WTC11 (cell line): ENCODE data around the gene PRND. TPM values are rescaled to one million over a fixed set of nuclear protein-coding genes. Genes with fewer than 3 reads are reported as not detected.

Source experiments
- ATAC-seq: fragments of 200-7000 bp; cut with Tn5 transposase; 2 replicates; pipeline ENCODE4 v1.10.0; 2021; ENCODE audit warnings: mild to moderate bottlenecking, moderate library complexity
- CTCF ChIA-PET: fragments of 300-600 bp; sonication (Branson Sonifier 250); formaldehyde crosslinking; loops from one replicate; lab custom pipeline; 2021; ENCODE audit warnings: antibody characterized with exemption; lab: Charles Lee
- POLR2A ChIA-PET: fragments of 350-600 bp; sonication (Branson Sonifier 250); formaldehyde crosslinking; loops from one replicate; lab custom pipeline; 2021; ENCODE audit warnings: antibody characterized with exemption; lab: Charles Lee
- DNase-seq: peaks from one replicate; pipeline ENCODE4 v3.0.0; 2021; ENCODE audit warnings: low spot score
- H3K27ac Mint-ChIP-seq: 2 replicates; pipeline ENCODE4 v1.8.0; 2021; ENCODE audit warnings: mixed read lengths
- H3K27me3 Mint-ChIP-seq: 2 replicates; pipeline ENCODE4 v1.8.0; 2021; ENCODE audit warnings: low read depth, mild to moderate bottlenecking, moderate library complexity, mixed read lengths
- H3K36me3 Mint-ChIP-seq: 2 replicates; pipeline ENCODE4 v1.8.0; 2021; ENCODE audit warnings: mixed read lengths
- H3K4me1 Mint-ChIP-seq: 2 replicates; pipeline ENCODE4 v1.8.0; 2022; ENCODE audit warnings: mixed read lengths
- H3K4me3 Mint-ChIP-seq: 2 replicates; pipeline ENCODE4 v1.8.0; 2021; ENCODE audit warnings: mild to moderate bottlenecking, moderate library complexity, mixed read lengths
- H3K9me3 Mint-ChIP-seq: 2 replicates; pipeline ENCODE4 v1.8.0; 2021; ENCODE audit warnings: mixed read lengths
- AR ChIP-seq: fragments of 250-450 bp; sonication (Bioruptor Pico); IDR thresholded peaks from 2 replicates; pipeline ENCODE4 v1.9.0; 2021; ENCODE audit warnings: mild to moderate bottlenecking
- ATF1 ChIP-seq: sonication (generic); formaldehyde crosslinking; IDR thresholded peaks from 2 replicates; pipeline ENCODE4 v1.8.1; 2023; ENCODE audit warnings: mild to moderate bottlenecking, moderate library complexity, missing genetic modification reagents
- ATF6 ChIP-seq: sonication (generic); formaldehyde crosslinking; IDR thresholded peaks from 2 replicates; pipeline ENCODE4 v1.8.1; 2023; ENCODE audit warnings: mild to moderate bottlenecking, missing genetic modification reagents
- CDX4 ChIP-seq: fragments of 250-450 bp; sonication (Bioruptor Pico); IDR thresholded peaks from 2 replicates; pipeline ENCODE4 v1.9.0; 2021; ENCODE audit warnings: moderate library complexity, mild to moderate bottlenecking, inconsistent platforms, borderline replicate concordance
- E2F1 ChIP-seq: sonication (generic); formaldehyde crosslinking; IDR thresholded peaks from 2 replicates; pipeline ENCODE4 v1.8.0; 2022; ENCODE audit warnings: mild to moderate bottlenecking, missing genetic modification reagents
- ETV6 ChIP-seq: sonication (generic); formaldehyde crosslinking; IDR thresholded peaks from 2 replicates; pipeline ENCODE4 v1.8.1; 2022; ENCODE audit warnings: mild to moderate bottlenecking, missing genetic modification reagents
- MXD4 ChIP-seq: fragments of 250-450 bp; sonication (Bioruptor Pico); IDR thresholded peaks from 2 replicates; pipeline ENCODE4 v1.8.0; 2021; ENCODE audit warnings: mild to moderate bottlenecking, moderate library complexity, borderline replicate concordance
- STAT6 ChIP-seq: sonication (generic); formaldehyde crosslinking; conservative IDR thresholded peaks from 2 replicates; pipeline ENCODE4 v1.8.1; 2023; ENCODE audit warnings: mild to moderate bottlenecking, low read depth, missing genetic modification reagents, moderate library complexity
- USF1 ChIP-seq: sonication (generic); formaldehyde crosslinking; IDR thresholded peaks from 2 replicates; pipeline ENCODE4 v1.8.0; 2022; ENCODE audit warnings: mild to moderate bottlenecking, missing genetic modification reagents
- total RNA-seq: library from RNA; stranded (reverse); gene quantifications from 3 replicates; pipeline ENCODE4 v1.2.3, GENCODE V29; 2021

Gene PRND
- total RNA-seq, 1 experiment from 2014 or later: 0.04 TPM

GRCh38 chr20:4709261-4710105, 12.2 kb upstream of the PRND start (continued):
- TF ChIP-seq USF1 (CRISPR knock-in tag): no peak

GRCh38 chr20:4710106-4710475, 11.6 kb upstream of the PRND start:
- Mint-ChIP-seq H3K4me3 (no peak overlapping the region), H3K27me3 (no peaks in the 10 kb centered on the region; the same call in 1 of the 2 replicates), H3K4me1 (peaks cover 12% of the 10 kb centered on the region), H3K27ac (no peak overlapping the region), H3K9me3 (peaks cover 17% of the 10 kb centered on the region), H3K36me3 (no peaks in the 10 kb centered on the region)
- TF ChIP-seq MXD4 (CRISPR knock-in tag) (no peak), ETV6 (no peak), E2F1 (CRISPR knock-in tag) (no peak), AR (CRISPR knock-in tag) (no peak), CDX4 (CRISPR knock-in tag) (no peak), ATF1 (CRISPR knock-in tag) (no peak), USF1 (CRISPR knock-in tag) (no peak), STAT6 (no peak), ATF6 (CRISPR knock-in tag) (no peak)
- ChIA-PET CTCF (interaction anchor here (1.3 kb wide), 1 partner anchor 10 kb away, joined by 4 read pairs; no protein-coding TSS in a partner anchor), POLR2A (interaction anchor here (0.7 kb wide), 1 partner anchor 20 kb away, joined by 6 read pairs; no protein-coding TSS in a partner anchor)
- no peak for DNase-seq
- no peak for ATAC-seq
